Endothelial cell of umbilical vein (primary cell): Measurements from ENCODE around the gene SMIM36. TPM values are rescaled to one million over a fixed set of nuclear protein-coding genes. Genes with fewer than 3 reads are reported as not detected.

Experiments
- BruUV-seq: library from RNA; stranded (reverse); fragments of 400-500 nt; replicated peaks from 2 replicates; lab custom pipeline; 2021; lab: Mats Ljungman, UMichigan
- CTCF ChIA-PET: fragments of 300-600, 350-600 bp; sonication (Branson Sonifier 250); formaldehyde crosslinking; loops from one replicate; lab custom pipeline; 2021; ENCODE audit warnings: antibody characterized with exemption, inconsistent platforms; lab: Charles Lee
- POLR2A ChIA-PET: fragments of 300-600, 350-600 bp; sonication (Branson Sonifier 250); formaldehyde crosslinking; loops from one replicate; lab custom pipeline; 2021; ENCODE audit warnings: antibody characterized with exemption, inconsistent platforms; lab: Charles Lee
- DNase-seq: peaks from one replicate; pipeline ENCODE4 v3.0.0-alpha.2; 2011; ENCODE audit warnings: low read depth, low spot score
- FAIRE-seq: peaks from 2 replicates; lab custom pipeline; 2011; peaks lifted over from hg19 to GRCh38; lab: Jason Lieb, UNC
- H2AFZ ChIP-seq: 2 replicates; pipeline ENCODE4 v1.6.0; 2012; ENCODE audit warnings: low read depth, low read length, control low read depth, inconsistent platforms
- H3K27ac ChIP-seq: 2 replicates; pipeline ENCODE4 v1.5.1; 2011; ENCODE audit warnings: low read depth, mild to moderate bottlenecking, control low read depth, low read length, moderate library complexity; ENCODE audit not compliant: insufficient read depth
- H3K27me3 ChIP-seq, 2 experiments: 2 replicates each; pipeline versions ENCODE4 v1.6.0 to v1.6.1; 2011; ENCODE audit warnings: low read length in 2 of 2, mixed read lengths in 1 of 2; ENCODE audit not compliant: control insufficient read depth in 2 of 2, insufficient read depth in 2 of 2
- H3K36me3 ChIP-seq, 2 experiments: 2 replicates in 1 of 2; 3 replicates in 1 of 2; pipeline ENCODE4 v1.5.1; 2011; ENCODE audit warnings: low read length in 2 of 2, mild to moderate bottlenecking in 1 of 2, moderate library complexity in 1 of 2; ENCODE audit not compliant: control insufficient read depth in 2 of 2, insufficient read depth in 2 of 2; ENCODE audit errors: extremely low read depth in 1 of 2
- H3K4me1 ChIP-seq: 3 replicates; pipeline ENCODE4 v1.5.1; 2011; ENCODE audit warnings: mild to moderate bottlenecking, low read length; ENCODE audit not compliant: control insufficient read depth, insufficient read depth; ENCODE audit errors: extremely low read depth
- H3K4me2 ChIP-seq: 2 replicates; pipeline ENCODE4 v1.6.1; 2011; ENCODE audit warnings: low read length, control low read depth, mixed read lengths; ENCODE audit not compliant: insufficient read depth
- H3K4me3 ChIP-seq, 3 experiments: fragments of 200-600 bp in 1 of 3; sonication (generic), shearing (Covaris generic) in 1 of 3; replicated peaks in 1 of 3; 2 replicates each; pipeline ENCODE4 v1.5.1; 2011 to 2016; ENCODE audit warnings: control low read depth in 3 of 3, low read length in 3 of 3, mild to moderate bottlenecking in 2 of 3, inconsistent platforms in 1 of 3, low read depth in 1 of 3, moderate library complexity in 1 of 3; ENCODE audit not compliant: insufficient read depth in 1 of 3
- H3K79me2 ChIP-seq: 2 replicates; pipeline ENCODE4 v1.6.0; 2012; ENCODE audit warnings: low read length, inconsistent platforms; ENCODE audit not compliant: control insufficient read depth, insufficient read depth
- H3K9ac ChIP-seq: replicated peaks from 2 replicates; pipeline ENCODE3; 2011; ENCODE audit warnings: low read length, control low read depth; ENCODE audit not compliant: insufficient read depth; ENCODE audit errors: extremely low read depth
- H3K9me1 ChIP-seq: replicated peaks from 3 replicates; pipeline ENCODE4 v1.6.0; 2011; ENCODE audit warnings: mild to moderate bottlenecking, low read length; ENCODE audit not compliant: control insufficient read depth, insufficient read depth; ENCODE audit errors: extremely low read depth
- H3K9me3 ChIP-seq: replicated peaks from 2 replicates; pipeline ENCODE4 v1.5.1; 2012; ENCODE audit warnings: low read length, inconsistent platforms; ENCODE audit not compliant: control insufficient read depth, insufficient read depth
- H4K20me1 ChIP-seq: replicated peaks from 2 replicates; pipeline ENCODE3; 2011; ENCODE audit warnings: mild to moderate bottlenecking, low read length; ENCODE audit not compliant: control insufficient read depth, insufficient read depth; ENCODE audit errors: extremely low read depth
- EZH2 ChIP-seq: IDR thresholded peaks from 2 replicates; pipeline ENCODE4 v1.6.1; 2012; ENCODE audit warnings: borderline replicate concordance, low read depth, mild to moderate bottlenecking, moderate library complexity, low read length, inconsistent platforms; ENCODE audit not compliant: severe bottlenecking
- FOS ChIP-seq: IDR thresholded peaks from 2 replicates; pipeline ENCODE4 v1.6.1; 2011; ENCODE audit warnings: mild to moderate bottlenecking, low read length, moderate library complexity, borderline replicate concordance; ENCODE audit not compliant: insufficient read depth
- GATA2 ChIP-seq: IDR thresholded peaks from 2 replicates; pipeline ENCODE4 v1.7.0; 2011; ENCODE audit warnings: low read depth, mild to moderate bottlenecking, moderate library complexity, mixed read lengths, low read length; ENCODE audit not compliant: insufficient read length, insufficient read depth
- JUN ChIP-seq: IDR thresholded peaks from 2 replicates; pipeline ENCODE4 v1.6.1; 2011; ENCODE audit warnings: borderline replicate concordance, low read depth; ENCODE audit not compliant: insufficient read length, insufficient read depth
- MAX ChIP-seq: IDR thresholded peaks from 2 replicates; pipeline ENCODE4 v1.6.1; 2011; ENCODE audit not compliant: insufficient read depth, insufficient read length
- MYC ChIP-seq: IDR thresholded peaks from one replicate; pipeline ENCODE4 v1.6.1; 2011; ENCODE audit warnings: mild to moderate bottlenecking, low read depth, low read length
- POLR2A ChIP-seq: IDR thresholded peaks from 2 replicates; pipeline ENCODE4 v1.6.1; 2012; ENCODE audit warnings: low read depth, mild to moderate bottlenecking, control low read depth, low read length
- POLR2AphosphoS5 ChIP-seq: IDR thresholded peaks from 2 replicates; pipeline ENCODE4 v1.6.1; 2012; ENCODE audit warnings: low read depth, mild to moderate bottlenecking, control low read depth, low read length, moderate library complexity; ENCODE audit not compliant: insufficient read depth
- dilution Hi-C: fragments of 300-500 bp; cut with MboI; formaldehyde crosslinking; loops from one replicate; pipeline ENCODE4 v1.15.0; 2019; ENCODE audit warnings: low sequenced_read_pairs; ENCODE audit not compliant: extremely low pct_ligation_motif_present
- intact Hi-C: fragments of 100-400 bp; cut with micrococcal nuclease; formaldehyde crosslinking; loops from one replicate; pipeline ENCODE4 v1.10.0; 2022
- polyA plus RNA-seq, 4 experiments: library from polyadenylated mRNA; depleted of rRNA in 3 of 4; stranded (reverse) in 3 of 4; unstranded in 1 of 4; fragments of >200 nt; gene quantifications; 2 replicates each; pipeline versions ENCODE4 v1.2.1 to v1.2.3, GENCODE V29; 2011 to 2012; ENCODE audit warnings: missing spikeins in 1 of 4
- total RNA-seq: library from RNA; stranded (reverse); gene quantifications from 2 replicates; pipeline ENCODE4 v1.2.3, GENCODE V29; 2021
- TF ChIP-seq, protein P1 (sequence below), 2 donors: IDR thresholded peaks; 1 replicate in 1 of 2; 2 replicates in 1 of 2; pipeline ENCODE4 v1.5.1; 2011; ENCODE audit warnings: low read length in 2 of 2, mild to moderate bottlenecking in 2 of 2, moderate library complexity in 2 of 2, control low read depth in 1 of 2, inconsistent platforms in 1 of 2, low read depth in 1 of 2; ENCODE audit not compliant: insufficient read depth in 1 of 2; ENCODE audit errors: extremely low read depth in 1 of 2

The SMIM36 gene
- total and polyA plus RNA-seq, 2 donors (not counting 3 experiments of a cell fraction or from before 2014, with no cell fraction given) = not detected

GRCh38 chr17:55414983-55415382 is 96.3 kb downstream of the SMIM36 start:
- Histone ChIP-seq H3K4me1 (no peaks in the 10 kb centered on the region), H3K9me1 (no peaks in the 10 kb centered on the region), H3K4me2 (no peak overlapping the region), H3K27ac (no peak overlapping the region), H3K36me3 (no peaks in the 10 kb centered on the region), H2AFZ (no peak overlapping the region), H4K20me1 (no peaks in the 10 kb centered on the region), H3K4me3 (no peak overlapping the region), H3K27me3 (no peaks in the 10 kb centered on the region), H3K9ac (no peak overlapping the region), H3K9me3 (no peaks in the 10 kb centered on the region), H3K79me2 (no peaks in the 10 kb centered on the region)
- ChIA-PET POLR2A (no interaction called here), CTCF (interaction anchor here (1.3 kb wide), 1 partner anchor 19 kb away, joined by 3 read pairs; no protein-coding TSS in a partner anchor)
- TF ChIP-seq, protein P1, sequence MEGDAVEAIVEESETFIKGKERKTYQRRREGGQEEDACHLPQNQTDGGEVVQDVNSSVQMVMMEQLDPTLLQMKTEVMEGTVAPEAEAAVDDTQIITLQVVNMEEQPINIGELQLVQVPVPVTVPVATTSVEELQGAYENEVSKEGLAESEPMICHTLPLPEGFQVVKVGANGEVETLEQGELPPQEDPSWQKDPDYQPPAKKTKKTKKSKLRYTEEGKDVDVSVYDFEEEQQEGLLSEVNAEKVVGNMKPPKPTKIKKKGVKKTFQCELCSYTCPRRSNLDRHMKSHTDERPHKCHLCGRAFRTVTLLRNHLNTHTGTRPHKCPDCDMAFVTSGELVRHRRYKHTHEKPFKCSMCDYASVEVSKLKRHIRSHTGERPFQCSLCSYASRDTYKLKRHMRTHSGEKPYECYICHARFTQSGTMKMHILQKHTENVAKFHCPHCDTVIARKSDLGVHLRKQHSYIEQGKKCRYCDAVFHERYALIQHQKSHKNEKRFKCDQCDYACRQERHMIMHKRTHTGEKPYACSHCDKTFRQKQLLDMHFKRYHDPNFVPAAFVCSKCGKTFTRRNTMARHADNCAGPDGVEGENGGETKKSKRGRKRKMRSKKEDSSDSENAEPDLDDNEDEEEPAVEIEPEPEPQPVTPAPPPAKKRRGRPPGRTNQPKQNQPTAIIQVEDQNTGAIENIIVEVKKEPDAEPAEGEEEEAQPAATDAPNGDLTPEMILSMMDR (IDR thresholded peaks at IDR 0.05; ENCODE audit: extremely low read depth in 1 of 2, insufficient read depth in 1 of 2, low read depth in 1 of 2, low read length in 2 of 2) = no peak
- TF ChIP-seq POLR2AphosphoS5 (no peak), POLR2A (no peak), MYC (no peak), GATA2 (no peak), EZH2 (no peak), FOS (no peak), MAX (no peak), JUN (no peak)
- no TSS peak for BruUV-seq
- intact Hi-C loops (no loop called here), dilution Hi-C loops (no loop called here)
- FAIRE-seq (no peak), DNase-seq (no peak)
